Measurements from ENCODE around the gene CNIH1. TPM values are rescaled to one million over a fixed set of nuclear protein-coding genes. Genes with fewer than 3 reads are reported as not detected.

The CNIH1 gene
- total and polyA plus RNA-seq, 2 of the 13 experiments (the other 11 are each of a cell fraction or from before 2014, with no cell fraction given) = 166 to 421 TPM

- BruUV-seq (replicated peaks) = no TSS peak
- ChIA-PET CTCF (ENCODE audit: low intra/inter-chr PET ratio, low total read pairs) (no interaction called here), POLR2A (interaction anchor here (3.5 kb wide), 1 partner anchor 42 kb away, joined by 25 read pairs; no protein-coding TSS in a partner anchor)
- no peaks in the 10 kb centered on the region; a peak in 1 of 5 replicates for H3K27me3 ChIP-seq (ENCODE audit: control insufficient read depth in 1 of 2, insufficient read depth in 2 of 2, low read length in 2 of 2)
- ATAC-seq (no peak), DNase-seq (ENCODE audit: low spot score) (no peak), FAIRE-seq (no peak)
- intact Hi-C loops (cut with micrococcal nuclease; ENCODE audit: unreplicated experiment) (no loop called here), in situ Hi-C loops (cut with HindIII; ENCODE audit: extremely low pct_ligation_motif_present, low pct_unique_long_range_greater_than_20kb) (no loop called here)
- H2AFZ ChIP-seq (ENCODE audit: low read length) = no peak overlapping the region
- WGBS (ENCODE audit: low lambda C conversion rate) = 57% methylated on average over 4 of the region's 4 CpGs
- H3K27ac ChIP-seq (ENCODE audit: extremely low read length, insufficient read depth, low read length) = no peak overlapping the region
- no peak overlapping the region for H3K4me2 ChIP-seq (ENCODE audit: low read depth, low read length)
- no peaks in the 10 kb centered on the region for H3K9me3 ChIP-seq (ENCODE audit: low read length)
- no peaks in the 10 kb centered on the region for H3K36me3 ChIP-seq (replicated peaks in 1 of 2; ENCODE audit: control insufficient read depth in 1 of 2, insufficient read depth in 2 of 2, low read length in 2 of 2)
- TF ChIP-seq SNRNP70 (IDR thresholded peaks at IDR 0.05; ENCODE audit: low read depth, low read length) (no peak), SMC3 (IDR thresholded peaks at IDR 0.05; ENCODE audit: low read length) (no peak), NONO (IDR thresholded peaks at IDR 0.05) (no peak), NONO (CRISPR knock-in tag; conservative IDR thresholded peaks at IDR 0.05) (no peak), ZNF740 (CRISPR knock-in tag; IDR thresholded peaks at IDR 0.05) (no peak), YY1 (IDR thresholded peaks at IDR 0.05; ENCODE audit: insufficient read depth, insufficient replicate concordance, low read depth, low read length) (no peak), ZFAT (CRISPR knock-in tag; conservative IDR thresholded peaks at IDR 0.05) (no peak), MZF1 (CRISPR knock-in tag; IDR thresholded peaks at IDR 0.05; ENCODE audit: borderline replicate concordance) (no peak), ZNF782 (CRISPR knock-in tag; IDR thresholded peaks at IDR 0.05; ENCODE audit: borderline replicate concordance) (no peak), ZNF512 (CRISPR knock-in tag; IDR thresholded peaks at IDR 0.05) (no peak), ZNF660 (CRISPR knock-in tag; IDR thresholded peaks at IDR 0.05; ENCODE audit: borderline replicate concordance, low read depth) (no peak), NR0B2 (CRISPR knock-in tag; IDR thresholded peaks at IDR 0.05) (no peak), TMF1 (CRISPR knock-in tag; IDR thresholded peaks at IDR 0.05; ENCODE audit: low read depth) (no peak), CHCHD3 (CRISPR knock-in tag; IDR thresholded peaks at IDR 0.05) (no peak), KAT8 (CRISPR knock-in tag; IDR thresholded peaks at IDR 0.05) (no peak), ETV6 (CRISPR knock-in tag; conservative IDR thresholded peaks at IDR 0.05) (no peak), FOXO4 (CRISPR knock-in tag; conservative IDR thresholded peaks at IDR 0.05) (no peak), TP53 (CRISPR knock-in tag; conservative IDR thresholded peaks at IDR 0.05) (no peak)
- peaks cover 31% of the 10 kb centered on the region for H3K4me1 ChIP-seq (ENCODE audit: insufficient read depth, low read length)
- H3K79me2 ChIP-seq (ENCODE audit: insufficient read depth, low read length) = peaks cover 24% of the 10 kb centered on the region
- H3K4me3 ChIP-seq (replicated peaks in 1 of 3; ENCODE audit: insufficient read depth in 1 of 3, low read depth in 2 of 3, low read length in 3 of 3) = no peak overlapping the region
- H4K20me1 ChIP-seq (ENCODE audit: insufficient read depth, low read length) = no peaks in the 10 kb centered on the region
- no peak overlapping the region for H3K9ac ChIP-seq (ENCODE audit: insufficient read depth, low read depth, low read length)
These were observed 45.9 kb downstream of the CNIH1 start for GRCh38 chr14:54395284-54395683.

Measured in HepG2 (cell line).